ENCODE data around the gene FCGR2B. TPM values are rescaled to one million over a fixed set of nuclear protein-coding genes. Genes with fewer than 3 reads are reported as not detected.

The FCGR2B gene
- total RNA-seq, 2 experiments from 2014 or later = not detected

DNA sequence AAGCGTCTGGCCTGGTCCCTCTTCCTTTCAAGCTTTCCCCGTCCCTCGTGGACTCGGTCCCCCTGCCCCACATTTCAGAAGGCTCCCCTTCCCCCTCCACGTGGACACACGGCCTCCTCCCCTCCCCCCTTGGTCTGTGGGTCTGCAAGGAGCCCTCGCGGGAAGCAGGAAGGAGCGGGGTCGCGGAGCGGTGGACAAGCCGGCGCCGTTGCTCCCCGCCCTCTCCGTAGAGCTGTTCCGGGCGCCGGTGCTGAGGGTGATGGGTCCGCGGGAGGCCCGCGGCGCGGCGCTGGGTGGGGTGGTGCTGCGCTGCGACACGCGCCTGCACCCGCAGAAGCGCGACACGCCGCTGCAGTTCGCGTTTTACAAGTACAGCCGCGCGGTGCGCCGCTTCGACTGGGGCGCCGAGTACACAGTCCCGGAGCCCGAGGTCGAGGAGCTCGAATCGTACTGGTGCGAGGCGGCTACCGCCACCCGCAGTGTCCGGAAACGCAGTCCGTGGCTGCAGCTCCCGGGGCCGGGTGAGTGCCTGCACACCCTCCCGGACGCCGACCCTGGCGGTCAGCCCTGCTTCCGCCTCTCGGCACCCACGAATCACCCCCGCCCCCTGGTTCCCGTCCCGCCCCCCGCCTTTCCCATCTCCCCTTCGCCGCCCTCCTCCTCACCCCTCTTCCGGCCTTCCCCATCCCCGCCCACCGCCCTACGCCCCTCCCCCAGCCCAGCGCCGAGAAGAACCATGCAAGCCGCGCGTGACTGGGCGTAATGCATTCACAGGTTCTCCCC is 63.7 kb downstream of the FCGR2B start:
- Mint-ChIP-seq H3K27ac (no peak overlapping the region), H3K4me3 (peak overlapping the region; percentile 73), H3K27me3 (peaks cover 44% of the 10 kb centered on the region), H3K9me3 (ENCODE audit: low read depth) (no peaks in the 10 kb centered on the region), H3K4me1 (peaks cover 48% of the 10 kb centered on the region), H3K36me3 (ENCODE audit: low read depth) (no peaks in the 10 kb centered on the region)
- DNase-seq (peak; percentile 72), ATAC-seq (peak; percentile 51)
- intact Hi-C loops (cut with DNase I, micrococcal nuclease) = loop anchor here in 1 of 2 experiments (2.0 kb wide), 1 partner anchor 106 kb away; no protein-coding TSS in a partner anchor
- ChIA-PET CTCF (interaction anchor here (0.6 to 1.5 kb wide), 9 partner anchors 10 to 525 kb away, joined by 3 to 10 read pairs (median 3); partner anchors contain the start of gene NDUFS2), POLR2A (interaction anchor here (0.9 kb wide), 1 partner anchor 23 kb away, joined by 3 read pairs; the partner anchor contains the start of gene DUSP12)

DNA sequence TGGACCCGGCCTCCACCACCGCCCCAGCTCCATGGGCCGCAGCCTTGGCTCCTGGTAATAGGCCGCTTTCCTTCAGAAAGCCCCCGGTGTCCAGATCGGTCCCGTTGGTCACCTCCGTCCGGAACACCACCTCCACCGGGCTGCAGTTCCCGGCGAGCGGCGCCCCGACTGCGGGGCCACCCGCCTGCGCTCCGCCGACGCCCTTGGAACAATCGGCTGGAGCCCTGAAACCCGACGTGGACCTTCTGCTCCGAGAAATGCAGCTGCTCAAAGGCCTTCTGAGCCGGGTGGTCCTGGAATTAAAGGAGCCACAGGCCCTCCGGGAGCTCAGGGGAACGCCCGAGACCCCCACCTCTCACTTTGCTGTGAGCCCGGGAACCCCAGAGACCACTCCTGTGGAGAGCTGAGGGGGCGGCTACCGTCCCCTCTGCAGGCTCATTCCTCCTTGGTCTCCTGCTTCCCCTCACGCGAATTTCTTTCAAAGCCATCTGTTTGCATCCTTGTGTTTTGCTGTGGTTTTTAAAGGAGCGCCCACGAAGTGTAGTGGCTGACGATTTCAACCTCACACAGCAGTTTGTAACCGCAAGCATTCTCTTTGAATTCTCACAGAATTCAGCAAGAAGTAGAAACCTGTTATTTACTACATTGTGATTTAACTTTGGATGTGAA is 64.4 kb downstream of the FCGR2B start:
- intact Hi-C loops (cut with DNase I, micrococcal nuclease) = loop anchor here in 1 of 2 experiments (2.0 kb wide), 1 partner anchor 107 kb away; no protein-coding TSS in a partner anchor
- CTCF ChIA-PET = interaction anchor here (0.6 to 1.5 kb wide), 4 partner anchors 13 to 177 kb away, joined by 3 to 10 read pairs (median 3); no protein-coding TSS in a partner anchor
- no peaks in the 10 kb centered on the region for H3K9me3 Mint-ChIP-seq (ENCODE audit: low read depth)

More for the DNA sequence above, 64.4 kb downstream of the FCGR2B start:
- ATAC-seq = peak; percentile 21
- peaks cover 44% of the 10 kb centered on the region for H3K27me3 Mint-ChIP-seq
- H3K4me1 Mint-ChIP-seq = peaks cover 45% of the 10 kb centered on the region
- no peaks in the 10 kb centered on the region for H3K36me3 Mint-ChIP-seq (ENCODE audit: low read depth)
- peak; percentile 48 for DNase-seq
- H3K4me3 Mint-ChIP-seq = peak overlapping the region; percentile 73
- H3K27ac Mint-ChIP-seq = peak overlapping the region; percentile 66
- POLR2A ChIA-PET = interaction anchor here (0.9 kb wide), 1 partner anchor 22 kb away, joined by 3 read pairs; the partner anchor contains the start of gene DUSP12

Other genes starting within 250 kb of the FCGR2B start
- not detected for gene FCGR2A, start 157.7 kb upstream of the FCGR2B start, total RNA-seq
- gene HSPA6, start 138.6 kb upstream of the FCGR2B start, total RNA-seq = under 1 TPM; 0.11 to 0.14 TPM
- gene FCGR3A, start 113.3 kb upstream of the FCGR2B start, total RNA-seq = not detected
- not detected for gene FCGR3B, start 32.0 kb upstream of the FCGR2B start, total RNA-seq
- not detected for gene FCRLA, start 44.1 kb downstream of the FCGR2B start, total RNA-seq
- not detected for gene FCRLB, start 58.4 kb downstream of the FCGR2B start, total RNA-seq
- gene DUSP12, start 86.6 kb downstream of the FCGR2B start, total RNA-seq = 10 to 100 TPM; 28.0 to 28.1 TPM
- gene ATF6, start 103.2 kb downstream of the FCGR2B start, total RNA-seq = 10 to 100 TPM; 23.7 to 31.9 TPM

All from activated CD4-positive, alpha-beta T cell treated with anti-CD3 and anti-CD28 coated beads for 36 hours (primary cell).